Heart right ventricle (tissue), 16 donors: Measurements from ENCODE around the gene C4orf50. TPM values are rescaled to one million over a fixed set of nuclear protein-coding genes. Genes with fewer than 3 reads are reported as not detected.

ENCODE experiments used
- ATAC-seq, 8 donors: fragments of 200-7000 bp; cut with Tn5 transposase; one replicate each; pipeline ENCODE4 v1.9.1; 2020; ENCODE audit warnings: mild to moderate bottlenecking in 8 of 8, moderate library complexity in 8 of 8, moderate number of reproducible peaks in 1 of 8
- DNase-seq, 2 donors: peaks; one replicate each; pipeline ENCODE4 v3.0.0-alpha.2; 2020
- H3K27ac ChIP-seq, 10 donors: fragments of 200-600 bp; sonication (generic) in 2 of 10; one replicate each; pipeline versions ENCODE4 v1.5.0 to v1.8.0; 2020 to 2022; ENCODE audit warnings: mild to moderate bottlenecking in 3 of 10
- H3K27me3 ChIP-seq, 7 donors: fragments of 200-600 bp; one replicate each; pipeline ENCODE4 v1.8.0; 2021 to 2022; ENCODE audit warnings: mild to moderate bottlenecking in 2 of 7
- H3K36me3 ChIP-seq, 9 donors: fragments of 200-600 bp; sonication (generic) in 1 of 9; one replicate each; pipeline versions ENCODE4 v1.5.0 to v1.8.0; 2020 to 2022; ENCODE audit warnings: mild to moderate bottlenecking in 2 of 9
- H3K4me1 ChIP-seq, 9 donors: fragments of 200-600 bp; sonication (generic) in 1 of 9; one replicate each; pipeline versions ENCODE4 v1.5.0 to v1.8.0; 2020 to 2022; ENCODE audit warnings: mild to moderate bottlenecking in 4 of 9
- H3K4me3 ChIP-seq, 10 donors: fragments of 200-600 bp; sonication (generic) in 2 of 10; one replicate each; pipeline versions ENCODE4 v1.5.0 to v1.8.0; 2020 to 2022; ENCODE audit warnings: mild to moderate bottlenecking in 7 of 10, moderate library complexity in 2 of 10
- H3K9me3 ChIP-seq, 11 donors: fragments of 200-600 bp in 10 of 11; sonication (generic) in 2 of 11; one replicate each; pipeline versions ENCODE4 v1.5.0 to v1.8.0; 2013 to 2022; ENCODE audit warnings: mild to moderate bottlenecking in 2 of 11, control low read depth in 1 of 11, moderate library complexity in 1 of 11
- WGBS, 2 donors: extraction: QIAGEN DNeasy Blood & Tissue Kit; methylation state at CpG; one replicate each; pipeline ENCODE4 v1.1.7; 2013; ENCODE audit warnings: inconsistent platforms in 1 of 2; 5-methylcytosine and 5-hydroxymethylcytosine counted together
- intact Hi-C, 10 donors: fragments of 100-400 bp; cut with DNase I; formaldehyde crosslinking; loops; one replicate each; pipeline versions ENCODE4 v1.11.1 to v1.14.2; 2022
- polyA plus RNA-seq, 2 donors: library from polyadenylated mRNA; stranded (reverse); fragments of 200-250 nt; gene quantifications; one replicate each; pipeline ENCODE4 v1.2.3, GENCODE V29; 2013
- total RNA-seq, 10 donors: library from RNA; stranded (reverse); fragmentation: NEBNext Ultra II Directional in 3 of 10; extraction: Animal tissue kit (Norgen Biotek cat#: 25700) in 3 of 10; gene quantifications; one replicate each; pipeline versions ENCODE4 v1.2.1 to v1.2.4, GENCODE V29; 2021 to 2023
- TF ChIP-seq, protein P1 (sequence below), 9 donors: fragments of 200-600 bp; sonication (generic) in 2 of 9; IDR thresholded peaks; one replicate each; pipeline versions ENCODE4 v1.5.0 to v1.8.0; 2021 to 2022; ENCODE audit warnings: antibody characterized with exemption in 9 of 9, mild to moderate bottlenecking in 5 of 9, moderate library complexity in 1 of 9
- donor health status: Arrhythmogenic right ventricular cardiomyopathy.
- donor health status: ischemic (EF 13 %, LVEDD 7.1; RV severe dilation, severe dysfunction).
- donor health status: healthy with polysubstance abuse.
- donor health status: DM: no; HTN: yes; CAD: no.
- donor health status: DM: no; HTN: no; CAD: no.
- donor health status: ischemic (EF 25% LVEDD 6.9; RV normal size, moderate dysfunction).
- donor health status: ischemic (EF 25% LVEDD 5.7; RV mildly dilated, moderate dysfunction).
- donor health status: healthy.
- donor health status: DM: yes; HTN: yes; CAD: no.
- donor health status: Ischemic cardiomyopathy.
- donor health status: ischemic (EF 35%, LVEDD 5.7; RV mildly dilated, moderate dysfunction).
- donor health status: nonischemic (EF 11% LVEDD 7.7; RV severe dilation, severe dysfunction).
- donor health status: DM: yes; HTN: yes; CAD: no.
- donor health status: PGD.
- donor health status: ischemic (EF 29% LVEDD 5.4; RV normal size, mild dysfunction).
- donor health status: nonischemic (EF 23%, LVEDD 6.1; RV moderate dilation, normal function).

C4orf50 gene
- total and polyA plus RNA-seq, 12 donors: 0.05 TPM; not detected in 11

DNA sequence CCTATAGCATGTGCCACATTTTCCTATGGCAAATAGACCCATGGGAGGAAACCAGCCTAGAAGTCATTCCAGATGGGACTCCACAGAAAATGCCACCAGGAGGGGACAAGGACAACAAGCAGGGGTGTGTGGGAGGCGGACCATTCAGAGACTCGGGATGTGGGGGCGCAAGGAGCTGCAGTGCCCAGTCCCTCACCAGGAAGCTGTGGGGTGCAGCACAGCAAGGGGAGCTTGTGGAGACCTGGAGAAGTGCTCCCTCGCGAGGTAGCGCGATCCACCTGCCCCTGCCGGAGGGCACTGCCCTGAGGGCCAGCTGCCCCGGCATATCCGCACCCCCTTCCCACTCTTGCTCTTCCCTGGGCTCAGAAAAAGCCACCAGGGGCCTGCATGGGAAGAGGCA is 45.5 kb upstream of the C4orf50 start:
- Histone ChIP-seq H3K27ac (no peak overlapping the region), H3K36me3 (peaks cover 0 to 3% (median 0%) of the 10 kb centered on the region in 9 donors), H3K4me3 (no peak overlapping the region), H3K27me3 (peaks cover 0 to 18% (median 0%) of the 10 kb centered on the region in 7 donors), H3K4me1 (no peaks in the 10 kb centered on the region), H3K9me3 (peaks cover 0 to 28% (median 12%) of the 10 kb centered on the region in 11 donors)
- ATAC-seq (no peak), DNase-seq (no peak)
- intact Hi-C loops: loop anchor here in 2 of 10 donors (1.0 to 5.0 kb wide), 2 partner anchors 9 to 49 kb away; no protein-coding TSS in a partner anchor
- TF ChIP-seq, protein P1, sequence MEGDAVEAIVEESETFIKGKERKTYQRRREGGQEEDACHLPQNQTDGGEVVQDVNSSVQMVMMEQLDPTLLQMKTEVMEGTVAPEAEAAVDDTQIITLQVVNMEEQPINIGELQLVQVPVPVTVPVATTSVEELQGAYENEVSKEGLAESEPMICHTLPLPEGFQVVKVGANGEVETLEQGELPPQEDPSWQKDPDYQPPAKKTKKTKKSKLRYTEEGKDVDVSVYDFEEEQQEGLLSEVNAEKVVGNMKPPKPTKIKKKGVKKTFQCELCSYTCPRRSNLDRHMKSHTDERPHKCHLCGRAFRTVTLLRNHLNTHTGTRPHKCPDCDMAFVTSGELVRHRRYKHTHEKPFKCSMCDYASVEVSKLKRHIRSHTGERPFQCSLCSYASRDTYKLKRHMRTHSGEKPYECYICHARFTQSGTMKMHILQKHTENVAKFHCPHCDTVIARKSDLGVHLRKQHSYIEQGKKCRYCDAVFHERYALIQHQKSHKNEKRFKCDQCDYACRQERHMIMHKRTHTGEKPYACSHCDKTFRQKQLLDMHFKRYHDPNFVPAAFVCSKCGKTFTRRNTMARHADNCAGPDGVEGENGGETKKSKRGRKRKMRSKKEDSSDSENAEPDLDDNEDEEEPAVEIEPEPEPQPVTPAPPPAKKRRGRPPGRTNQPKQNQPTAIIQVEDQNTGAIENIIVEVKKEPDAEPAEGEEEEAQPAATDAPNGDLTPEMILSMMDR (IDR thresholded peaks at IDR 0.05): no peak
- WGBS, 2 donors: 88 to 91% methylated on average over 10 of the region's 10 CpGs

DNA sequence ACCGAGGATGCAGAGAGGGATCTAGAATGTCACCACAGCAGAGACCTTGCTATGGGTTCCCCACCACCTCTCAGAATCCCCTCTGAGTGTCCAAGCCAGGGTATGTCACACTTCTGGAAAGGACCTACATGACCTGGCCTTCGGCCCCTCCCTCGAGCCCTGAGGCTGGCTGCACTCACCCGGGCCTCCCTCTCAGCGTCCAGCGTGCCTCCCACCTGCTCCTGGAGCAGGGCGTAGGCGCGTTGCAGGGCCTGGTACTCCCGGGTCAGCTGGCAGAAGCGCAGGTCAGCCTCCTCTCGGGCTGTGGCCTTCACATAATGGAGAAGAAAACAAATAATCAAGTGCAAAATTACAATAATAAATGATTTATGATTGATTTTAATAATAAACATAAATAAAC is 43.9 kb upstream of the C4orf50 start:
- TF ChIP-seq, protein P1 (IDR thresholded peaks at IDR 0.05): no peak
- Histone ChIP-seq H3K27me3 (peaks cover 0 to 7% (median 0%) of the 10 kb centered on the region in 7 donors), H3K4me1 (no peaks in the 10 kb centered on the region), H3K27ac (no peak overlapping the region), H3K36me3 (peaks cover 0 to 3% (median 0%) of the 10 kb centered on the region in 9 donors), H3K9me3 (peaks cover 0 to 43% (median 23%) of the 10 kb centered on the region in 11 donors), H3K4me3 (no peak overlapping the region)
- intact Hi-C loops: loop anchor here in 1 of 10 donors (5.0 kb wide), 1 partner anchor 50 kb away; no protein-coding TSS in a partner anchor
- WGBS, 2 donors: 88 to 90% methylated on average over 12 of the region's 12 CpGs
- DNase-seq: no peak
- ATAC-seq: no peak

DNA sequence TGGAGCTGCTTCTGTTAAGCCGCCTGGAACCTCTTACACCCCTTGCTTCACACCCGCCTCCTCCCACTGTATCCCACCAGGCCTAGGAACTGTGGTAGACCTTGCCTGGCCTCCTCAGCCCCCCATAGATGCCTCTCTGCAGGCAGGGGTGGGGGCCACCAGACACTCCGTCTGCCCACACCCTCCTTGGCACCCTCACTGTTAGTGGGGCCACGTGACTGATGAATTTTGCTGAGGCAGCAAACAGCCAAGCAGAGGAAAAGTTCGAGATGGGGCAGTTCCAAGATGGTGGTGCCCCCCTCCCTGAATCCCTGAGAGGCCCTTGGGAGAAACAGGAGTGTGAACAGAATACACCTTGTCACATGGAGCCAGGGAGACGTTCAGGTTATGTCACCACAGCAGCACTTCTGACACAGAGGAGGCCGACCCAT is 41.2 kb upstream of the C4orf50 start:
- Histone ChIP-seq H3K36me3 (peaks cover 0 to 3% (median 0%) of the 10 kb centered on the region in 9 donors), H3K4me3 (no peak overlapping the region), H3K9me3 (peaks cover 0 to 50% (median 23%) of the 10 kb centered on the region in 11 donors), H3K27ac (no peak overlapping the region), H3K4me1 (no peaks in the 10 kb centered on the region), H3K27me3 (peaks cover 0 to 3% (median 0%) of the 10 kb centered on the region in 7 donors)
- ATAC-seq: no peak
- TF ChIP-seq, protein P1 (IDR thresholded peaks at IDR 0.05): no peak
- intact Hi-C loops: no loop called here
- 87 to 88% methylated on average over 7 of the region's 7 CpGs for WGBS, 2 donors
- no peak for DNase-seq

DNA sequence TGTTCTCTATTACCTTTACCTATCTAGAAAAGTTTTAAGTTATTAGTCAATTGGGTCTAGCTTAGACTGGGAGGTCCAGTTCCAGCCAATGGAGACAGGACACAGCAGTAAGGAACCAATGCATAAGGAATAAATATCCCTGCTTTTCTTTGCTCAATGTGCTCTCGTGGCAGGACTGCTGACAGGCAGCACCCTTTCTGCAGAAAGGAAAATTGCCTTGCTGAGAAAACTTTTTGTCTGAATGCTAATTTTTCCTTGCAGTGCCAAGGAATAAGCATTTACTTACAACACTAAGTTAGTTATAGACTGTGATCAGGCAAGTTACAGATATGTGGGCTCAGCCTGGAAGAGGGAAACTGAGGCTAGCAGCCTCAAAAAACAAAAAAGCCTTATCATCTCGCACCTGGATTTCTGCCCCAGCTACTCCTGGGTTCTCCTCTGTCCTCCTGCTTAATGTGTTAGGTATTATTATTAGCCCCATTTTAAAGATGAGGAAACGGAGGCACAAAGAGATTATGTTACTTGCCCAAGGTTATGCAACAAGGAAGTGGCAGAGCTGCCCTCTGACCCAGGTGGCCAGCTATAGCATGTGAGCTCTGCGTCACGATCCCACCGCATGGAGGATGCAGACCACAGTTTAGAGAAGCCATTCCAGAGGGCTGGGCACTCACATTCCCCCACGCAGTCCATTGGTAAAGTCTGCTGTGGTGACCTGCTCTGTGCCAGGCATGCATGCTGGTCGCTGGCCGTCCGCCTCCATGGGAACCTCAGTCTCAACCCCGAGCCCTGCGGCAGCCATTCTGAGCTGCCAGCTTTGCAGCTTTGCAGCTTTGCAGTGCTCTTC is 40.5 kb upstream of the C4orf50 start:
- Histone ChIP-seq H3K4me3 (no peak overlapping the region), H3K27me3 (peaks cover 0 to 3% (median 0%) of the 10 kb centered on the region in 7 donors), H3K4me1 (no peaks in the 10 kb centered on the region), H3K36me3 (peaks cover 0 to 3% (median 0%) of the 10 kb centered on the region in 9 donors), H3K27ac (no peak overlapping the region), H3K9me3 (peaks cover 0 to 50% (median 23%) of the 10 kb centered on the region in 11 donors)
- intact Hi-C loops: no loop called here
- TF ChIP-seq, protein P1 (IDR thresholded peaks at IDR 0.05): no peak
- ATAC-seq: no peak
- 89 to 93% methylated on average over 12 of the region's 12 CpGs for WGBS, 2 donors
- no peak for DNase-seq
